Endometrial microvascular endothelial cells (primary cell): ENCODE measurements around the gene PLAGL2. TPM values are rescaled to one million over a fixed set of nuclear protein-coding genes. Genes with fewer than 3 reads are reported as not detected.
"Not testable (repeated sequence)": the region's sequence is repeated elsewhere in the genome, so short reads cannot be mapped to it uniquely, and the experiment has no call there.

Experiments
- in situ Hi-C: cut with HindIII; loops from 2 replicates; pipeline ENCODE4 v1.10.0; 2017; ENCODE audit warnings: low sequenced_read_pairs, low pct_unique_long_range_greater_than_20kb; ENCODE audit errors: inconsistent ontology term
- total RNA-seq: library from RNA; depleted of rRNA; stranded (reverse); fragments of >200 nt; gene quantifications from one replicate; pipeline ENCODE4 v1.2.3, GENCODE V29; 2015; ENCODE audit errors: inconsistent ontology term

Gene PLAGL2
- total RNA-seq, 1 donor from 2014 or later: 4.6 TPM

DNA sequence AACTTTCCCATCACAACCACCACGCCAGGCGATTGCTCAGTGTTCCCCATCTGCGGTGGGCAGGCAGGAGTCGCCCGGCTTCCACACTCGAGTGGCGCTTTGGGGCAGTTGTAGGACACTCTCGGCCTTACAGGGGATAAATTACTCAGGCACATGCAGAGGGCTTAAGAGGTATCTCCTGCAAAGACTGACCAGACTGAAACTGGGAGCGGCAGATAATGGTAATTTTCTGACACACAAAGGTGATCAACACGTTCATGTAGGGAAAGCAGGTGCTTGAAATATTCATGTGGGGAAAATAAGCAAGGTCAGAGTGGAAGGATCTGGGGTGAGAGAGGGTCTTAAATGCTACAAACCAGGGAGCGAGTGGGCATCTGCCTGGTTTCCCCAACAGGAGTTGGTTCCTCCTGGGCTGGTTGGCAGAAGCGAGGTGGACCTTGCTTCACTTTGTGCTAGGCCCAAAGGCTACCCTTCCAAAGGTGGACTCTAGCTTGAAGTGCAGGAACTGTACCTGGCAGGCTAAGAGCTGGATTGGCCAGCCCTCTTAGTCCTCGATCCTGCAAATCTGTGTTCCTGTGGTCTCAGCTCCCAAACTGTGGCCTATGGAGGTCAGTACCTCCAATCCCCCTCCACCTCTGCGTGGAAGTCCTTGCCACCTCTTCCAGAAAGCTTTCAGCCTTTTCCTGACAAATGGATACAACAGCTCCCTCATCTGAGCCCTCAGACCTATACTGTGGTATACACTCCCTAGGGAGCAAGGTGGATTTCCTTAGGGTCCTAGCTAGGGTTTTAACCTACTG is 16.7 kb downstream of the PLAGL2 start:
- in situ Hi-C loops: no loop called here

DNA sequence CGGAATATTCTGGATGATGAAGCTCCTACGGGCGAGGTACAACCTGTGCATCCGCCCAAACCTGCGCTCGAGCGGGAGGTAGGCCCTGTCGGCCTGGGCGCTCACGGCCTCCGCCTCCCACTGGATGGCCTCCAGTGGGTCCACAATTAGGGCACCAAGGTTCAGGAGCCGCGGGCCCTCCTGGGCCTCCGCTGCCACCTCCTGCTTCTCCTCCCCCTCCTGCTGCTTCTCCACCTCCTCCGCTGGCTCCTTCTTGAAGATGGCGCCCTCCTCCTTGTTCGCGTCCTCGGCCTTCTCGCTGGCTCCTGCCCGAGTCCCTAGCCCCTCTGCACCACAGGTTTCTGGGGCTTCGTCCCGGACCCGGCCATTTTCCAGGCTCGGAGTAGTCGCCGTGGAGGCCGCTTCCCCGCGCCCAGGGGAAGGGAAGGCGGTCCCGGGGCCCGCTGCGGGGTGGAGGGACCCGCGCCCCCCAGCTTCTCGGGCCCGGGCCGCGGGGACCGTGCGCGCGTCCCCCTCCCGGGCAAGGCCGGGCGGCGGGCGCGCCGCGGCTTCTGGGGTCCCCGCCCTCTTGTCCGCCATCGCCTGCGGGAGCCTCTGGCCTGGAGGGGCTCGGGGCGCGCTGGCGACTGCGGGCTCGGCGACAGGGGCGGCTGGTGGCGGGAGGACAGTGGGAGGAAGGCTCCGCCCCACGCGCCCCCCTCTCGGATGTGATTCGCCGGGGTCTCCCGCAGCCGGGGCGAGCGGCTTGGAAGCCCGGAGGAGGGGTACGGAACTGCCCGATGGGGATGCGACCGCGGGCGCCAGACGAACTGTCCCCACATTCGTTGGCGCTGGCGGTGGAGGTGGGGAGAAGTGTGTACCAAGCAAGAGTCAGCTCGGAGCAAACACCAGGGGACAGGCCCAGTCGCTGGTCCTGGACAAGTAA is 17.6 kb downstream of the PLAGL2 start:
- in situ Hi-C loops: no loop called here

DNA sequence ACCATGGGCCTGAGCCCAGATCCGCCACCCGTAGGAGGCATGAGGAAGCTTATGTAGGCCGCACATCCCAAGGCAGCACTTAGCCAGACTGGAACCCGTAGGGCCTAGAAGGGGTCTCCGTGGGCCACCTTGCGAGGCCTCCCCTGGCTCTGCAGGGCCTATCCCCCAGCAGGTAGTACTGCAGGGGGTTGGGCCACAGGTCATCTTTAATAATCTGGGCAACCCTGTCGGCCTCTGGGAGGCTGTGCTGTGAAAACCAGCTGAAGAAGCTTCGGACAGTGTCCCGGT is 18.5 kb downstream of the PLAGL2 start:
- in situ Hi-C loops: no loop called here

DNA sequence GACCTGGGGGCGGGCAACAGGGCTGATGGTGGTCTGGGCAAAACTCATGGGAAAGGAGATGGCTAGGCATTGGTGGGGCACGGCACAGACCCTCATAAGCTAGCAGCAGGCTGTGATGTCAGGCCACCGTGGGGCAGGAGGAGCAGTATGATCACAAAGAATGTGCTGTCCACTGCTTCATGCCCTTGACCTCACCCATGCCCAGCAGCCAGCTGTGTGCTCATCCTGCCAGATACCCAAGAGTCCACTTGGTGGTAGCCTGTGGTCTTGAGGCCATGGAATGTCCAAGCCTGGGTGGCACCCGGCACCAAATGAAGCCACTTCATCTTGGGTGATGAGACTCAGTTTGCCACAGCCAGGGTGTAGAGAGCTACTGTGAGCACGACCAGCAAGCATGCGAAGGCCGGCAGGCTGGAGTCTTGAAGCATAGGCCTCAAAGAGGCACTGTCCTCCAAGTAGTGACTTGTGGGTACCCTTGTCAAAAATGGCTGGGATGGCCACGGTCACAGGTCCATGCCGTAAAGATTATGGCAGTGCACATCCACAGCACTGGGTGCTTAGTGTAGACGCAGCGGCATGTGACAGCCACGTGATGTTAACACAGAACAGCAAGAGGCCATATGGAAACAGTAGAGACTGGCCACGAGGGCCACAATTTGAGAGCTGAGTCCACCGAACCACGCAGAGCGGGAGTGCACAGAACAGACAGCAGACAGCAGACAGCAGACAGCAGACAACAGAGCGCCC is 19.0 kb downstream of the PLAGL2 start:
- in situ Hi-C loops: no loop called here

DNA sequence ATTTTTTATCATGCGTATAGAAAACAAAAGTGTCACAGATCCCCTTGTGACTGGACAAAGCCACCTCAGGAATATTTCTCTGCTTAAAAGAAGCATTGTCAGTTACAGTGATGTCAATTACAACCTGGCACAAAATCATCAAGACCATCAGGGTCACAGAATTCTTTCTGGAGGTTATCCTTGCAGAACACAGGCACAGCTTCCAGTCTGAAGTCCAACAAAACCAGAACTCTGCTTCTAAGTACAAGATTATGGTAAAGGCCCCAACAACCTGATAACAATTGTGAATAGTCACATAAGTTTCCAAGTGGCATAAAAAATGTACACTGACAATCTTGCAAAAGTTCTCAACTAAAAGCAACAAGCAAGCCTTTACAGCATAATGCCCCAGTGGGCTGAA is 21.0 kb downstream of the PLAGL2 start:
- in situ Hi-C loops: no loop called here

DNA sequence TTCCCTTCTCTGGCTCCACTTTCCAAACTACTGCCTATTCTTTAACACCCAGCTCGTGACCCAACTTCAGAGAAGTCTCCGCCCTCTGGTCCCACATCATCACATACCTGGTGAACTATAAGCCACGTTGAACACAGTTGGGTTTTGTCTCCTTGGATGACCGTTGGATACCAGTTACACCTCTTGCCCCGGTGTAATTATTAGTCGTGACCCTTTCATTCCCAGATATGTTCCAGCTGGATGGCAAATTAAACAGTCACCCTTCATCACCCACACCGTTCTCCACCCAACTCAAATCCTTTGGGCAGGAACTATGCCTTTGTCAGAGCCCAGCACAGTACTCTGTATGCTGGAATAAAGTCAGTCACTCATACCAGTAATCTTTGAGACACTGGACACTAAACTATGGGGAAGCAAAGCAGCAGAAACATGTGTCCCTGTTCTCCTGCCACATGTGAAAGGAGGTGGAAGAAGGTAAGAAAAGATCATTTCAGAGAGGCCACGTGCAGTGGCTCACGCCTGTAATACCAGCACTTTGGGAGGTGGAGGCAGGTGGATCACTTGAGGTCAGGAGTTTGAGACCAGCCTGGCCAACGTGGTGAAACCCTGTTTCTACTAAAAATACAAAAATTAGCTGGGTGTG is 22.5 kb downstream of the PLAGL2 start:
- in situ Hi-C loops: no loop called here

DNA sequence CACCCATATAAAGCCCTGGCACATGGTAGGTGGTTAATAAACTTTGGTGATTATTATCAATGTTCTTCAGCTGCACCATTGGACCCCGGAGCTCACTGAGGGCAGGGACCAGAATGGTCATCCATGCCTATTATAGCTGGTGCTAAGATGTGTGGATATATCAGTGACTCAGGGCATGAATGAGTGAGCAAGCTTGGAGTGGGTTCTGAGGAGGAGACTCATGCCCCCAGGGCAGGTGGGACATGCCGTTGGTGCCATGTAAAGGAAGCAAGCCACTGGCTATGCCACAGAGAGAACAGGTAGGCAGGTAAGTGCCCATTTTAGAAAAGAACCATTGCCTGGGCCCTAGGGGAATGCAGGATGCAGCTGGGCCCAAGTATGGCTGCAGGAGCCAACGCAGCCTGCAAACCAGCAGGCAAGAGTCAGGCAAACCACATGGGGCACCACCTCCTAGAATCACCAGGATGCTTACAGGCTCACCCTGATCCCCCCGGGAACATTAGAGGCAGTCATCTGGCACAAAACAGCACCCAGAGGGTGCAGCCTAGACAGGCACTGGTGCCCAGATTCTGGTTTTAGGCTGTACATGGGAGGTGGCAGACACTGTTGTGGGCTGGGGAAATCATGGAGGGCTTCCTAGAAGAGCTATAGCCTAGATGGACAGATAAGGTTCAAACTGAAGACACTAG is 23.5 kb downstream of the PLAGL2 start:
- in situ Hi-C loops: no loop called here

DNA sequence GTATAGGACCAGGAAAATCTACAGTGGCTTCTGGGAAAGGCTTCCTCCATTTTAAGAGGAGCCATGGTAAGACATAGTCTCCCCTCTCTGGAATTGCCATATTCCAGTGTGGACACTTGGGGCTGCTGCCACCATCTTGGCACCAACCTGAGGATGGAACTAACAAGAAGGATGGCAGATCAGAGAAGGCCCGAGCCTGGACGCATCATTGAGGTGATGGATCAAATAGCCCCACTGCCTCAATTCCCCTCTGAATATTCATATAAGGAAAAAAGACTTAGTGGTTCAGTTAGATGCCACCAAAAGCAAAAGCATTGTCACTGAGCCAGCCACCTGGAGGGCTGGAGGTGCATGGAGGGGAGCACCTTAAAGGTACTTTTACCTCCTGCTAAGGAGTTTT is 25.9 kb downstream of the PLAGL2 start:
- in situ Hi-C loops: no loop called here

DNA sequence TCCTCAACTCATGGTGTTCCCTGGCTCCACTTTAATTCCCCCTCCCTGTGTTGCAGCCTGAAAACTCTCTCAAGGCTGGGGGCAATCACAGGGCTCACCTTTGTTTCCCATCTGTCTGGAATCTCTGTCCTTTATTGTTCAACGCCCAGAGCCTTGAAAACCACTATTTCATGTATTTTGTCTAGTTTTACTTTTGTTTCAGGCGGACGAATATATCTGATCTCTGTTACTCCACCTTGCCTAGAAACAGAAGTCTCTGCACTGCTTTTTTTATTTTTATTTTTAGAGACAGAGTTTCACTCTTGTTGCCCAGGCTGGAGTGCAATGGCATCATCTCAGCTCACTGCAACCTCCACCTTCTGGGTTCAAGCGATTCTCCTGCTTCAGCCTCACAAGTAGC is 27.6 kb downstream of the PLAGL2 start:
- in situ Hi-C loops: no loop called here

DNA sequence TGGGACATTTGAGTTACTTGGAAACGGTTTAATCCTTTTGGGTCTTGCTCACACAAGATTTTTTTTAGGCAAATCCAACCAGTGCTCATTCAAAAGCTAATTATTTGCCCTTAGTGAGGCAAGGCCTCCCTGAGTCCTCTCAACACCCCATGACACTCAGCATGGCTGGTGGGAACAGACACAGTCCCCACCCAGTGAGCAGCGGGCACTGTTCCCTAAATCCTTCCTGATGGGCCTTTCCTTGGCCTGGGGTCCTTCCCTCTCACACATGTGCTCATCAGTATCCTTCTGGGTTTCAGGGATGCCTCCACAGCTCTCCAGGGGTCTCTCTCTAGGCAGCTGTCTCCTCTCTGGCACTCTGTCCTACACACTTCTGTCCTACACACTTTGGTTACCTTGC is 28.0 kb downstream of the PLAGL2 start:
- in situ Hi-C loops: no loop called here

DNA sequence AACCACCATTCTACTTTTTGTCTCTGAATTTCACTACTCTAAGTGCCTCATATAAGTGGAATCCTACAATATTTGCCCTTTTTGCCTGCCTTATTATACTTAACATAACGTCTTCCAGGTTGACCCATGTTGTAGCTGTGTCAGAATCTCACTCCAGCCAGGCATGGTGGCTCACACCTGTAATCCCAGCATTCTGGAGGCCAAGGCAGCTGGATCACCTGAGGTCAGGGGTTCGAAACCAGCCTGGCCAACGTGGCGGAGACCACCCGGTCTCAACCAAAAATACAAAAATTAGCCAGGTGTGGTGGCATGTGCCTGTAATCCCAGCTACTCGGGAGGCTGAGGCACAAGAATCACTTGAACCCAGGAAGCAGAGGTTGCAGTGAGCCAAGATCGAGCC is 29.8 kb downstream of the PLAGL2 start:
- in situ Hi-C loops: not testable (repeated sequence)

DNA sequence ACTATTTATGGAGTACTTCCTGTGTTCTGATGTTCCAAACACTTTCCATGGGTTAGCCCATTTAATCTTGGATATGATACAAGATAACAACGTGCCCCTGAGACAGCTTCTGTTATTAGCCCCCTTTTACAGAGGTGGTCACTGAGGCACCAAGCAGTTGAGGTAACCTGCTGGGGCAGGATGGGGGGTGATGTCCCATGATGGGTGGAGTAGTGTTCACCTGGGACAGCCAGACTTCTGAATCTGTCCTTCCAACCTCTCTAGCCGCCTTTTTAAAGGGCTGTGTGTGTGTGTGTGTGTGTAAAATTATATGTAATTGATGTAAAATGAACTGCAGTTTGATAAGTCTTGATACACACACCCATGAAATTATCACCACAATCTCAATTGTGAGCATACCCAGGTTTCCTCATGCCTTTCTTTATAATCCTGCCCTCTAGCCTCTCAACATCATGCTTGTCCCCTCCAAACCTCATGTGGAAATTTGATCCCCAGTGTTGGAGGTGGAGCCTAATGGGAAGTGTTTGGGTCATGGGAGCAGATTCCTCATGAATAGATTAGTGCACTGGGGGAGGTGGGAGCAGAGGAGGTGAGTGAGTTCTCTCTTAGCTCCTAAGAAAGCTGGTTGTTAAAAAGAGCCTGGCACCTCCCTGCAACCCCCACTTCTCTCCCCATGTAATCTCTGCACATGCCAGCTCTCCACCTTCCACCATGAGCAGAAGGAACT is 39.2 kb downstream of the PLAGL2 start:
- in situ Hi-C loops: no loop called here

DNA sequence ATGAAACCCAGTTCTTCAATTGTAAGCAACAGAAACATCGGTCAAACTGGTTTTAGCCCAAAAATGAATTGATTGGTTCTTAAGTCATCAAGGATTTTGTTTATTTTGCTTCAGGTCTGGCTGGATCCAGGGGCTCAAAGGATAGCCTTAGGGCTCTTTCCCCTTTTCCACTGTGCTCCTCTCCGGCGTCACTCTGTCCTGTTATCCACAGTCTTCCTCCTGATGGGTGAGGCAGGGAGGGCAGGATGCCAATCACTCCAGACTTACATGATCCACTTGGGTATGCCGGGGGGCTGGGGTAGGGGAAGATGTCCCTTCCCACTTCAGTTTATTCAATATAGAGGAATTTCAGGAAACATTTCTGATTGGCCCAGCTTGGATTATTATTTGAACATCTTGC is 40.0 kb downstream of the PLAGL2 start:
- in situ Hi-C loops: no loop called here

DNA sequence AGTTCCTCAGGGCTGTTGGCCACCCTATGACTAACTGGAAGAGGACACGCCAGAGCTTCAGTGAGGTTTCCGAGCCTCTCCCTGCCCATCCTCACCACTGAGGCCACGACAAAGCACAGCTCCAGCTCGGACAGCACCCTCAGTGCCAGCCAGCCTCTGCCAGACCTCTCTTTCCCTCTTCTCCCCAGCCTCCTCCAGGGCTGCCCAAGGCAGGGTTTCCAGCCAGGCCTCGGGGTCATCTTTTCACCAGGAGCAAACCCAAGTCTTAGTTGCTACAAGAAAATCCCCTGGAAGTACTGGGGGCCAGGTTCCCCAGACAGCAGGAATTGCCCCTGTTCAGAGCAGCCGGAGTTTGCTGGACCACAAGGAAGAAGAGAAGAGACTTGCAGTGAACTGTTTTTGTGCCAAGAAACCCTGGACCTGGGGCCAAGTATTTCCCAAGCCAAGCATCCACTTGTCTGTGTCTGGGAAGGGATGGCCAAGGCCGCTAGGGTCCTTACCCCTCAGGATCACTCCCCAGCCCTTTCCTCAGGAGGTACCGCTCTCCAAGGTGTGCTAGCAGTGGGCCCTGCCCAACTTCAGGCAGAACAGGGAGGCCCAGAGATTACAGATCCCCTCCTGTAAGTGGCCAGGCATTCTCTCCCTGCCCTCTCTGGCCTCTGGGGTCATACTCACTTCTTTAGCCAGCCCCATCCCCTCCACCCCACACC is 41.6 kb downstream of the PLAGL2 start:
- in situ Hi-C loops: no loop called here

DNA sequence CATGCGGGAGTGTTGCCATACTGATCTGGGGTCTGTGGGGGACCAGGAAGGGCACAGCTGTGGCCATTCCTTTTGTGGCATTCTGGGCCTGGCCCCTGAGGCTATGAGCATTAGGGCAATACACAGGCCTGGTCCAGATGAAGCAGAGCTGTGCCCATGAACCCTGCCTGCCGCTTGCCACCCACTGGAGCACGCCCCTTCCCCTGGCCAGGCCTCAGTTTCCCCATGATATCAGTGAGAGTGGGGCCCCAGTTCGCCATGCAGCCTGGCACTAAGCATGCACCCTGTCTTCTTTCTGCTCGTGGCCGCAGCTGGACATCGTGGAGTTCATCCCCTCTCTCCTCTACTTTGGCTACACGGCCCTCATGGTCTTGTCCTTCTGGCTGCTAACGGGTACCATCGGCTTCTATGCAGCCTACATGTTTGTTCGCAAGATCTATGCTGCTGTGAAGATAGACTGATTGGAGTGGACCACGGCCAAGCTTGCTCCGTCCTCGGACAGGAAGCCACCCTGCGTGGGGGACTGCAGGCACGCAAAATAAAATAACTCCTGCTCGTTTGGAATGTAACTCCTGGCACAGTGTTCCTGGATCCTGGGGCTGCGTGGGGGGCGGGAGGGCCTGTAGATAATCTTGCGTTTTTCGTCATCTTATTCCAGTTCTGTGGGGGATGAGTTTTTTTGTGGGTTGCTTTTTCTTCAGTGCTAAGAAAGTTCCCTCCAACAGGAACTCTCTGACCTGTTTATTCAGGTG is 42.4 kb downstream of the PLAGL2 start:
- in situ Hi-C loops: no loop called here

DNA sequence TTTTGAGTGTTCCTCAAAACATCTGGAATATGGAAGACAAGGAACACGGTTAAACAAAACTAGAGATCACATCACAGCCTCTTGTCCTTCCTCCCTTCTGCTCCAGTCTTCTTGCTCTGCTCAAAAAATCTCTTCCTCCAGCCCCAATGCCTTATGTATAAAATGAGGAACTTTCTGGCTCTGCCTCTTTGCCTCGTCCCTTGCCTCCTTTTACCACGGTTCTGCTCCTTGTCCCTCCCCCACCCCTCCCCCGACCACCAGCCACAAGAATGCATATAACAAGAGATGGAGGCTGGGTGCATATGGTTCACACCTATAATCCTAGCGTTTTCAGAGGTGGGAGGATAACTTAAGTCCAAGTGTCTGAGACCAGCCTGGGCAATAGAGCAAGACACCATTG is 43.6 kb downstream of the PLAGL2 start:
- in situ Hi-C loops: no loop called here

DNA sequence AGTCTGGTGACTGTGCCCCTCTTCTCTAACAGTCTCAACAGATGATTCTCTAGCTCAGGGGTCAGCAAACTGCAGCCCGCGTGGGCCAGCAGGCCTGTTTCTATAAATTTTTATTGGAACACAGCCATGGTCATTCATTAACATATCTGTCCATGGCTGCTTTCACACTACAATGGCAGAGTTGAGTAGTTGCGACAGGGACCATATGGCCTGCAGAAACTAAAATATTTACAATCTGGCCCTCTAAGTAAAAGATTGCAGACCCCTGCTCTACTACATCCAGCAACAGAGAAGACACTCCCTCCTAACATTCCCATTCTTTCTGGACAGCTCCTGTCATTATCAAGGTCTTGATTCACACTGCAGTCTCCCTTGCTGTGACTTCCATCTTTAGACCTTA is 45.2 kb downstream of the PLAGL2 start:
- in situ Hi-C loops: no loop called here
